Right renal cortex interstitium (tissue), 3 donors: Measurements from ENCODE around the gene MUCL3. TPM values are rescaled to one million over a fixed set of nuclear protein-coding genes. Genes with fewer than 3 reads are reported as not detected.
"Not testable (repeated sequence)": the region's sequence is repeated elsewhere in the genome, so short reads cannot be mapped to it uniquely, and the experiment has no call there.

ENCODE experiments used
- DNase-seq, 3 donors: peaks; one replicate each; pipeline ENCODE4 v3.0.0-alpha.2; 2013; ENCODE audit warnings: low read depth in 3 of 3, low spot score in 2 of 3
- polyA plus RNA-seq, 3 donors: library from polyadenylated mRNA; unstranded; fragments of 120-200 nt; gene quantifications; one replicate each; pipeline ENCODE4 v1.2.1, GENCODE V29; 2013; ENCODE audit not compliant: insufficient read length in 3 of 3

Gene MUCL3
- polyA plus RNA-seq, 3 donors, result 0.03 to 0.07 (median 0.06) TPM

DNA sequence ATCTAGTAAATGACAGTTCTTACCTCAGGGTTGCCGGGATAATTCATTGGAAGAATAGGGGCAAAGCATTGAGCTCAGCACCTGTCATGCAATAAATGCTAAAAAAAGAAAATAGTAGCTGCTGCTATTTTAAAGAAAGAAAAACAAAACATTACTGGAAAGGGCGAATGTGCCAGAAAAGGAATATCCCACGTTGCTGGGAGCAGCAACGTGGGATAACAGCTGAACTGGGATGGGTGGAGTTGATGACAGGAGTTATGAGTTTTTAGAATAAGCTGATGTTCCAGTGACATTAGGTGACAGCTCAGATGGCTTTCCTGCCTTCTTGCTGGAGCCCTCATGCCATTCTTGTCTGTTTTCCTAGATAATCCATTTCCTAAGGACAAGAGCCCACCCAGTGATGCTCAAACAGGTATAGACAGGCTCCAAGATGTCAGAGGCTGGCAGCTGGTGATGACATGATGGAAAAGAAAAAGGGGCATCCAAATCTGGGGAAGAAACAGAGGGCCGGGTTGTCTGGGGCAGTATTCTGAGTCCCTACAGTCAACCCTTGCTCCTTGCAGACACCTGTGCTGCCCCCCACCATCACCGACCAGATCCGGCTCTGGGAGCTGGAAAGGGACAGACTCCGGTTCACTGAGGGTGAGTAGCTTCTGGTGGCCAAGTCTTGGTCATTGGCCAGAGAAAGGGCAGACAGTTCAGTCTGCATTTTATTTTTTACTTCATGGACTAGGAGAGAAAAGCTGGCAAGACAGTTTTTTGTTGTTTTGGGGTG is 27.8 kb upstream of the MUCL3 start:
- no peak for DNase-seq

DNA sequence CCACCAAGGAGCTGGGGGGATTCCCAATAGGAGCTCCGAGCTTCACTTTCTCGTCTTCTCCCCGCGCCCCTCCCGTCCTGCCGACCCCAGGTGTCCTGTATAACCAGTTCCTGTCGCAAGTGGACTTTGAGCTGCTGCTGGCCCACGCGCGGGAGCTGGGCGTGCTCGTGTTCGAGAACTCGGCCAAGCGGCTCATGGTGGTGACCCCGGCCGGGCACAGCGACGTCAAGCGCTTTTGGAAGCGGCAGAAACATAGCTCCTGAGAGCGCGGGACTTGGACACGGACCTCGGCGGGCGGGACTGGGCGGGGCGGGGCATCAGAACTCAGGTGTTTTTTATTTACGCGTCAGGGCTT is 27.1 kb upstream of the MUCL3 start:
- DNase-seq, result no peak

DNA sequence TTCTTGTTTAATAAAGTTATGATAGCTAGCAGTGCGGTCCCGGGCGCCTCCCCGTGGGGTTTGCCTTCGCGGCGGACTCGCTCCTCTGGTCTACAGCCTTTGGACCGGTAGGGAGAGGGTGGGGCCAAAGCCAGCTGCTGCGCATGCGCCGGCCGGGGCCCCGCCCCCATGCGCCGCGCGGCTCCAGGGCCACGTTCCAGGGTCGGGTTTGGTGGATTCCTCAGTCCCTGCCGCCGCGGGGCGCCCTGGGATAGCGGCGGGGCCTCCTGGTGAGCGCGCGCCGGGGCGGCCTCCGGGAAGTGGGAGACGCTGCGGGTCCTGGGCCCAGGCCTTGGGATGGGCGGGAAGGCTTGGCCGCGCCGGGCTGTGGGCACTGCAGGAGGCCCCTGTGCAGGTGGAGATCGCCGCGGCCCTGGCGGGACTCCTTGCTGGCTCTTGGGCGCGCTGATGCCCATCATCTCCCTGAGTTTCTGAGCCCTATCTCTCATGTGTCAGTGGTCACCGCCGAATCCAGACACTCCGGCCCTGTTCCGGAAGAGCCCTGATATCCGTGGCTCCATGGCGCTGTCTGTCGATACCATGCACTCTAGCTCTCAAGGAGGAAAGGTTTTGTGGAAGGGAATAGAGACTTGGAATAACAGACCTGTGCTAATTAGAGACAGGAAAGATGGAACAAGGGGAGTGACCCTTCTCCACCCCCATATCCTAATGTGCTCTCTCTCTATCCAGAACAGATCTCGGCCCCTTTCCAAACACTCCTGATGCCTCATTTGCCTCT is 26.5 kb upstream of the MUCL3 start, which contains the start of gene VARS2:
Gene VARS2 (plus strand): TSS at position 163 of the 778 bp plus-strand sequence. CDS start 599 bp downstream, at position 762.
- peak; percentile 81 to 88 (median 87) for DNase-seq

DNA sequence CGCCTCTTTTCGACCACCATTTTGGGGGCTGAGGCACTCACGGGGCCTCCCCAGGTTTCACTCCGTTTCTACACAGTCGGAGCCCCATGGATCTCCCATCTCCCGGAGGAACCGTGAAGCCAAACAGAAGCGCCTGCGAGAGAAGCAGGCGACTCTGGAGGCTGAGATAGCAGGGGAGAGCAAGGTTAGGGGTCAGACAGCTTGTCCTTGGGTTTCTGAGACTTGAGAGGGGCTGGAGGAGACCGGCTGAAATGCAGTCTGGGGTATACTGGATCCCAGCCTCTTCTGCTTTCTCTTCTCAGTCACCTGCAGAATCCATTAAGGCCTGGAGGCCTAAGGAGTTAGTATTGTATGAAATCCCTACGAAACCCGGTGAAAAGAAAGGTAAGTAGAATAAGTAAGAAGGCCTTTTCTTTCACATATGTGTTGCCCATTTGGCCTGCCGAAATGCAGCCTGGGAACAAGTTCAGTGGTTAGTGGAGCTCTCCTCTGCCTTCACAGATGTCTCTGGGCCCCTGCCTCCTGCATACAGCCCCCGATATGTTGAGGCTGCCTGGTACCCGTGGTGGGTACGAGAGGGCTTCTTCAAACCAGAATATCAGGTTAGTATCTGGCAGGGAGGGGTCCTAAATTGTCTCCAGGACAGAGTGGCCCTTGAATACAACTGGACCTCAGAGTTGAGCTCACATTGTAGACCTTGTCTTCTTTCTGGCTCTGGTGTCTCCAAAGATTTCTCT is 25.8 kb upstream of the MUCL3 start:
- no peak for DNase-seq

DNA sequence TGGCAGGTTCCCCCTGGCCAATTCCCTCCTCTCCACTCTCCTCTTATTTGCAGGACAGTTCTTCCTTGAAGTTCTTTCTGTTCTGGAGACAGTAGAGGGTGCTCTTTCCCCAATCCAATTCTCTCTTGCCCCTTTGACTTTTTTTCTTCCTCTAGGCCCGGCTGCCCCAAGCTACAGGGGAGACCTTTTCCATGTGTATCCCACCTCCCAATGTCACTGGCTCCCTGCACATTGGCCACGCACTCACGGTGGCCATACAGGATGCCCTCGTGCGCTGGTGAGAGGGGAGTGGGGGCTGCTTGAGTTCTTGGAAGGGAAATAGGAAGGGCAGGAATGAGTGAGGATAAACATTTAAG is 25.2 kb upstream of the MUCL3 start:
- peak in 2 of 3 donors; percentile 53 to 71 for DNase-seq

DNA sequence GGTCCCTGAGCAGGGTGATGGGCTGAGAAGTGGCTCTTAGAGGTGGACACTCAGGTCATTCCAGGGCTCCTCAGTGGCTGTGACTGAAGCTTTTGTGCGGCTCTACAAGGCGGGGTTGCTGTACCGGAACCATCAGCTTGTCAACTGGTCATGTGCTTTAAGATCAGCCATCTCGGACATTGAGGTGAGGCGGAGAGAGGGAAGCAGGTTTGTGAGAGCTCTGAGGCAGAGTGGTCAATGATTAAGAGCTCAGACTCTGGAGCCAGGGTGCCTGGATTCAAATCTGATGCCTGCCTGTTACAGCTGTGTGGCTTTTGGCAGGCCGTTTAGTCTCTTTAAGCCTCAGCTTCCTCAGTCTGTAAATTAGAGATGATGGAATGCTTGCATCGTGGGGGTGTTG is 23.7 kb upstream of the MUCL3 start:
- no peak for DNase-seq

DNA sequence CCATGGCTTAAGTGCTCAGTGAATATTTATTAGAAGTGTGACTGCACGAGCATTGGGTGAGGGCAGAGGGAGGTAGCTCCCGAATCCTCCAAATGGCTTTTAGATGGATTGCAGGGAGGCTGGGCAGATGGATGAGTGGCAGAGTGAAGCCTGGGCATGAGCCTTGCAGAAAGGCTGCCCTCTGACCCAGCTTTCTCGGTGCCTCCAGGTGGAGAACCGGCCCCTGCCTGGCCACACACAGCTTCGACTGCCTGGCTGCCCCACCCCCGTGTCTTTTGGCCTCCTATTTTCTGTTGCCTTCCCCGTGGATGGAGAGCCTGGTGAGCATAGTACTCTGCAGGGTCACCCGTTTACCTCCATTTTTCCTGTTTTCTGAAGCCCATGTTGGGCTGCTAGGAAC is 23.3 kb upstream of the MUCL3 start:
- no peak for DNase-seq

DNA sequence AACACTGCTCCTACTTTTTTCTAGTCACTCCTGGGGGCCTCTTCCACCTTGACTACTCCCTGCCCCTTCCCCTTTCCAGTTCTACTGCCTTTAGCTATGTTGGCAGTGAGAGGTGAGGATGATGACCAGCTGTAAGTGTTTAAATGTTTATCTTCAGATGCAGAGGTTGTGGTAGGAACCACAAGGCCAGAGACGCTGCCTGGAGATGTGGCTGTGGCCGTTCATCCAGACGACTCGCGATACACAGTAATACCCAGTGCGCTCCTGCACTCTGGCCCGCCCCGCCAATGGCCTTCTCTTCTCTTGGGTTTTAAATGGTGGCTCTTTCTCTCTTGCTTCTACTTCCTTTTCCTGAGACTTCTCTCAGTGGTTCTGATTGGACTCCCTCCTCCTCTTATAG is 22.1 kb upstream of the MUCL3 start:
- DNase-seq, result no peak

DNA sequence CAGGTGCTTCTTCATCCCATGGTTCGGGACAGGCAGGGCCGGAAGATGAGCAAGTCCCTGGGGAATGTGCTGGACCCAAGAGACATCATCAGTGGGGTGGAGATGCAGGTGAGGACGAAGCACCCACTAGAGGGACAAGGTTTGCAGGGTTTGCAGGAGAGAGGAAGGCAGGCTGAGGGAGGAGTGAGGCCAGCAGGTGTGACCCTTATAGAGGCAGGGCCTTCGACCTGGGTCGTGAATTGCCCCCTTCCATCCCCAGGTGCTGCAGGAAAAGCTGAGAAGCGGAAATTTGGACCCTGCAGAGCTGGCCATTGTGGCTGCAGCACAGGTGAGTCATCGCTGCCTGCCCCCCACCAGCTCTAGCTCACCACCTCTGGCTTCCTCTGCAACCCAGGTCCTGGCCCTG is 18.3 kb upstream of the MUCL3 start:
- no peak for DNase-seq

DNA sequence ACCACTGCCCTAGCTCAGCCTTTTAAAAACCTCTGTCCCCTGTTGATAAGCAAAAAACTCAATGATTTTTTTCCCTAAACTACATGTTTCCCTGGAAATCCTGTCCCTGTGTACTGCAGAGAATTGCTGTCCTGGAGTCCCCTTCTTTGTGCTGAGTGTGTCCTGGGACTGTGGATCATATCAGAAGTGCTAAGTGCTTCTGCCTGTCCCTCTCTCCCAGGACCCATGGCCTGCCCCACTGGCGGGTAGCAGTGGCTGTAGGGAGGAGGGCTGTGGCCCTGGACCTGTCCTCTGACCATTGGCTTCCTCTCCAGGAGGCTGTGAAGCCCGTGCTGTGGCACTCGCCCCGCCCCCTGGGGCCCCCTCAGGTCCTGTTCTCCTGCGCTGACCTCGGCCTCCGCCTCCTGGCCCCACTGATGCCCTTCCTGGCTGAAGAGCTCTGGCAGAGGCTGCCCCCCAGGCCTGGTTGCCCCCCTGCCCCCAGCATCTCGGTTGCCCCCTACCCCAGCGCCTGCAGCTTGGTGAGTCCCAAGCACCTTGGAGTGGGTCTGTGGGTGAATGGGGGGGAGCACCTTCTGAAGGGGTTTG is 16.6 kb upstream of the MUCL3 start:
- DNase-seq, result not testable (repeated sequence)

DNA sequence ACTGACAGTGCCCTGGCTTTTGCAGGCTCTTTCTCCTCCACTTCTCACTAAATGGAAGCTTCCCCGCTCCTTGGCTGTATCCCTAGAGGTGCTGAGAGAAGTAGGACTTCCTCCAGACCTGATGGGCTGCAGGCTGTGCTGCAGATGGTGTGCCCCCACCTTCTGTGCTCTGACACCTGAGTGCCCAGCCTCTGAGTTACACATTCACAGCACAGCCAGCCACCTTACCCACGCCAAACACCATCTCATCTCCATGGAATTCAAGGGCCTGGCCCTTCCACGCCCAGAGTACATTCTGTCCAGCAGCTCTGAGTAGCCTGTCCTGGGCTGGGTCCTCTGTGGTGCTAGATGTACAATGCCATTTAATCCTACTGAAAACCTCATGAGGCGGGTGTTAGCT is 14.1 kb upstream of the MUCL3 start:
- DNase-seq, result no peak

DNA sequence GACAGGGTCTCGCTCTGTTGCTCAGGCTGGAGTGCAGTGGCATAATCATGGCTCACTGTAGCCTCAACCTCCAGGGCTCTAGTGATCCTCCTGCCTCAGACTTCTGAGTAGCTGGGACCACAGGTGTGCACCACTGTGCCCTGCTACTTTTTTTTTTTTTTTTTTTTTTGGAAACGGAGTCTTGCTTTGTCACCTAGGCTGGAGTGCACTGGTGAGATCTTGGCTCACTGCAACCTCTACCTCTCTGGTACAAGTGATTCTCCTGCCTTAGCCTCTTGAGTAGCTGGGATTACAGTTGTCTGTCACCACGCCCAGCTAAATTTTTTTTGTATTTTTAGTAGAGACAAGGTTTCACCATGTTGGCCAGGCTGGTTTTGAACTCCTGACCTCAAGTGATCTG is 13.7 kb upstream of the MUCL3 start:
- not testable (repeated sequence) for DNase-seq

DNA sequence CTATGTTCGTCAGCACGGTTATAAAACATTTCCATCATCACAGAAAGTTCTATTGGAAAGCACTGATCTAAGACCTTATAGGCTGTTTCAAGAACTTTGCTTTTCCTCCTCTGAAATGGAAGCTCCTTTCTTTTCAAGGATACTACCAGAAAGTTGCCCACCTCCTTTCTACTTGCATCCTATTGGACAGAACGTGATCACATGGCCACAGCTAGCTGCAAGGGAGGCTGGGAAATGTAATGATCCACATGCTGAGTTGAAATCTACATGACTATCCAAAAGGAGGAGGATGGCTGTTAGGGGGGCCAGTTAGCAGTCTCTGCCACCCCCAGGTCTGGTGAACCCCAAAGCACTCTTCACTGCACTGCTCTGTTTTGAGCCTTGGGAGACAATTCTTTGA is 12.1 kb upstream of the MUCL3 start:
- DNase-seq, result no peak

DNA sequence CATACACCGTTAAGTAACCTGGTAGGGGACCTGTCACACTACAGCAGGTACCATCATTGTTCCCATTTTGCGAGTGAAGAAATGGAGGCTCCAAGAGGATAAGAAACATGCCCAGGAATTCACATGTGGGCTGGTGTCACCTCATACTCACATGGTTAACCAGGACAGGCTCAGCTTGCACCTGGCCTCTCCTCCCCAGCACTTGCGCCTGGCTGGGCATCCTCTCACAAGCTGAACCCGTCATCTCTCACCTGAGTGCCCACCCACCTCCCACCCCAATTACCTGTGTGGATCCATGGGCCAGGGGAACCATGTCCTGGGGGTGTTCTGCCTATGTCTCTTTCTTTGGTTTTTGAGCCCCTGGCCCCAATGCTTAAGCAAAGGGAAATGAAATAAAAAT is 10.3 kb upstream of the MUCL3 start:
- DNase-seq, result no peak

DNA sequence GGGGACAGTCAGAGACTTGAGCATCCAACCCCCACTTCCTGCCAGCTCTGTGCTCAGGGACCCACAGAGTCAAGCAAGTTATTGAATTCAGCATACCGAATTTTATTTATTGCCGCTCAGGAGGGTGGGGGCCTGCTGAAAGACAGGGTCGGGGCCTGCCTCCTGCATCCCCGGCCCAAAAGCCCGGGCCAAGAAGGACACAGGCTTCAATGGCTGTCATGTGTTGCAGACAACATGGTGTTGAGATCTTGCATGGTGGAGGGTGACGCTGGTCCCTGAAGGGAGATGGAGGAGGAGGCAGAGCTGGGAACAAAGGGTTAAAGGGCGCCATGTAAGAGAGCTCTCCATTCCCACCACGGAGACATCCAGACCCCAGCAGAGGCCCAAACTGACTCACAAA is 9.5 kb upstream of the MUCL3 start:
- no peak for DNase-seq

DNA sequence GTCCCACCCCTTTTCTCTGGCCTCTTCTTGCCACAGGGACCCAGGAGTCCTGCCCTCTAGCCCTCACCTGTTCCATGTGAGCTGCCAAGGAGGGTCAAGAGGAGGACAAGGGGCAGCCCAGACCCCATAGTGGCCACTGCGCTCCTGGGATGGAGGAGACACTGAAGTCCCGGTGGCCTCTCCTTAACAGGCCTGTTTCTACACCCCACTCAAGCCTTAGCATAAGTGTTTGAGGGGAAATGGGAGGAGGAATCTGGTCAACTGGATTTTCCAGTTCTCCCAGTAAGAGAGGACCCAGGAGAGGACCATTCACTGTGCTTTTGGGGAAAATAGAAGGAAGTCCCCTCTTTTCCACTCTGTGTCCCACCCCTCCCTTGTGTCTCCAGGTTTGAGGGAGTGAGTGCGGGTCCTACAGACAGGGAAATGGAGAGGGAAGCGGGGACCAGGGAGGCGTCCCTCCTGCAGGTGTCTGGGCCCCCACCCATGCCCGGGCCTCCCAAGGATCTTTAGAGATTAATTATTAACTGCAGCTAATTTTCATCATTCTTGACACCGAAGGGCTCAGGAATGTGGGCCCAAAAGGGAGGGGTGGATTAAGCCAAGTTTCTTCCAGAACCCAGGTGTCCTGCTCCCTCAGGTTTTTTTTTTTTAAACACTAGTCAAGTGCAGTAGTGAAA is 8.7 kb upstream of the MUCL3 start, which contains the start of gene SFTA2:
Gene SFTA2 (minus strand): TSS at position 202 of the 677 bp plus-strand sequence. CDS start 74 bp downstream, at position 128.
- no peak for DNase-seq

DNA sequence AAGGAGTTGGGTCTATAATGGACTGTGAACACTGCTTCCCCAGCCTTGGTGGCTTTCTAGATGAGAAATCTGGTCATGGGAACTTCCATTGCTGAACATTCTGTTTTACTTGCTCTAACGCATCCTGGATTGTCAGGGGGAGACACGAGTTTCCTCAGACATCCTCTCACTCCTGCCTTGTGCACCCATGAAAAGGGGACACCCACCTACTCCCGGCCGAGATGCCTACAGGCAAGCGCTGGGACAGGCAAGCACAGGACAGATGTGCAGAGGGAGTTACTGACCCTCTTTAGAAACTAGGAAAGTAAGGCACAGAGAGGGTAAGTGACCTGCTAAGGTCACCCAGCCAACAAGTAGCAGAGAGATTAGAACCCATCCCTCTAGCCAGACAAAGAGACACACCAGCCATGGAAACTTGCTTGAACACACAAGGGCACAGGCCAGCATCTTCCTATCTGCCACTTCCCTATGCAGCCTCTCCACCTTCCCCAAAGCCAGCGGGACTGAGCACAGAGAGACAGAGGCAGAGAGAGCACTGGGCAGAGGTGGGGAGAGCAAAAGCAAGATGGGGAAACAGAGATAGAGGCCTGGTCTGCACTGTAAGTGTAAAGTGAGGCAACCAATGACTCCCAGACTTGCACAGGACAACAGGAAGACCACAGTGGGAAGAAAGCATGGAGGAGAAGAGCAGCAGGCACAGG is 8.0 kb upstream of the MUCL3 start:
- DNase-seq, result no peak

DNA sequence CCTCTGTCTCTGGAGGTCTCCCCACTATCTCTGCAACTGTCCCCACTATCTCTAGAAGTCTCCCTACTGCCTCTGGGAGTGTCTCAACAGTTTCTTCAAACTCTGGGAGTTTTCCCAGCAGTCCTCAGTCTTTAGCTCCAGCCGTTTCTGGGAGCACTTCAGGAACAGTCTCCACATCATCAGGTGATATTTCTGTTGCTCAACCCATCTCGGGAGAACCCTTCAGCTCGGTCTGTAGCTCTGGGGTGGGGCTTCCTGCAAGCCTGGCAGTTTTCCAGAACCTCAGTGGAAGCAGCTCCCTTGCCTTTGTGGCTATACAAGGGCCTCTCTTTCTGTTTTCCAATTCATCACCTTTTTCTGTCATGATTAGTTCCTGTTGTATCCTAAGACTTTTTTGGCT is 5.8 kb upstream of the MUCL3 start:
- DNase-seq, result no peak

DNA sequence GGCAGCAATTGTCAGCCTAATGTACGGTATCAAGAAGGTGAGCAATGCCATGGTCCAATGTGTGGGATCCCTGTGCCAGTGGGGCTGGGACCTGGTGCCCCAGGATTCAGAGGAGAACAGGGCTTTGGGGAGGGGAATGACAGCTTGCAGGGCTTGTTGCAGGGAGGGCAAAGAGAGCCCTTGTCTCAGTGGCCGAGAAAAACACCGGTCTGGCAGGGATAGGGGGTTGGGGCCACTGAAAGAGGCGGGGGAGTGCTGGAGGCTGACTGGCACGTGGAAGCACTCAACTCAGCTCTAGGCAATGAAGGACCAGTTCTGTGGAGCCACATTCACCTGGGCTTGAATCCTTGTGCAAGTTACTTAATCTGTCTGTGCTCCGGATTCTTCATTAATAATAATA is 3.5 kb upstream of the MUCL3 start:
- DNase-seq, result no peak

DNA sequence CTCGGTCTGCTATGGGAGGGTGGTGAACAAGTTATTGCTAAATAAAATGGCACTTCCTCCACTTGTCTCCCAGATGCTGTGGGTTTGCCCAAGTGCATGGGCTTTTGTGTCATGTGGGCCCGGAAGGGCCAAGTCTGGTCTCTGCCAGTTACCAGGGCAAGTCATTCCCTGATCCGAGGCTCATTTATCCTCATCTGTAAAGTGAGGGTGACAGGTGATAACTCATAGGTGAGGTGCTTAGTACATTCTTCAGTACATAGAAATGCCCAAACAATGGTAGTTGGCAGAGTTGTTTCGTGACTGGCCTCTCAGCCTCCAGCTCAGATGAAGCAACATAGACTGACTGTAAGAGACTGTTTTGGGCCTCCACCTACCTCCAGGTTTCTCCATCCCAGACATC is 2.0 kb upstream of the MUCL3 start:
- no peak for DNase-seq
